Activated CD8-positive, alpha-beta memory T cell treated with anti-CD3 and anti-CD28 coated beads, Interleukin-2, amount 50 U/mL, for 4 hours (primary cell): ENCODE data around the gene UFSP1.
"Not testable (repeated sequence)": the region's sequence is repeated elsewhere in the genome, so short reads cannot be mapped to it uniquely, and the experiment has no call there.

Experiments
- DNase-seq: peaks from one replicate; pipeline ENCODE4 v3.0.0-alpha.2; 2020

Gene UFSP1

DNA sequence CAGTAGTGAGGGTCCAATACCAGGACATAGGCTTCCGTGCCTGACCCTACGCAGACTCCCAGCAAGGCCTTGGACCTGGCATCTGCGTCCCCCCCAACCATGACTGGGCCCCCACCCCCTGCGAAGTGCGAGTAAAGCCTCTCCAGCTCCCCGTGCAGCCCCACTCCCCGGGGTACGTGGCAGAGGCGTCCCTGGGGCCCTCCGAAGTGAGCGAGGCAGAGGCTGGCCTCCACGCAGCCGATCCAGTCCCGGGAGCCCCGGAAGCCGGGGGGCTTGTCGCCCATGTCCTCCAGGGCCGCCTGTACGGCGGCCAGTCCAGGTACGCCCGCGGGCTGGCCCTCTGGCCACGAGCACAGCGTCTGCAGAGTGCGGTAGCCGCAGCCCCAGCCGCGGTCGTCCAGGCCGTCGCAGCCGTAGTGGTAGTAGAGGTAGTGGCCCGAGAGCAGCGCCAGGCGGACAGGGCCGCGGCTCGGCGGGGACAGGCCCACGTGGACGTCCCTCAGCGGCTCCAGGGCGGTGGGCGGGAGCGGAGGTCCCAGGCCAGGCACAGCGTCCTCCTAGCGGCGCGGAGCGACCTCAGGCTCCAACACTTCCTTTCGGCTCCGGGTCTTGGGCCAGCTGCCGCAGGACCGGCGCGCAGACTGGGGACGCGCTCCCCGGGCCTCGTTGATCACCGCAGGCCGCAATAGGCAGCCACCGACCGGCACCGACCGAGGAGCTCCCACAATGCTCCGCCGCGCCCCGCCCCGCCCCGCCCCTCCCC, at the start of gene UFSP1:
Gene UFSP1, minus strand, starts transcription at position 728 of the 763 bp plus-strand sequence. Its CDS starts 444 bp downstream, at position 284.
- DNase-seq: no peak

DNA sequence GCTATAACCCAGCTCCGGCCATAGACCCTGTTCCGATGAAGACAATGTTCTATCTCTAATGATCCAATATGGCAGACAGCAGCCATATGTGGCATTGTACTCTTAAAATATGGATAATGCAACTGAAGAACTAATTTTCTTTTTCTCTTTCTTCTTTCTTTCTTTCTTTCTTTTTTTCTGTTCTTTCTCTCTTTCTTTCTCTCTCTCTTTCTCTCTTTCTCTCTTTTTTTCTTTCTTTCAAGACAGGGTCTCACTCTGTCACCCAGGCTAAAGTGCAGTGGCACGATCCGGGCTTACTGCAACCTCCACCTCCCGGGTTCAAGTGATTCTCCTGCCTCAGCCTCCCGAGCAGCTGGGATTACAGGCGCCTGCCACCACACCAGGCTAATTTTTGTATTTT, 46.7 kb upstream of the UFSP1 start:
- not testable (repeated sequence) for DNase-seq

DNA sequence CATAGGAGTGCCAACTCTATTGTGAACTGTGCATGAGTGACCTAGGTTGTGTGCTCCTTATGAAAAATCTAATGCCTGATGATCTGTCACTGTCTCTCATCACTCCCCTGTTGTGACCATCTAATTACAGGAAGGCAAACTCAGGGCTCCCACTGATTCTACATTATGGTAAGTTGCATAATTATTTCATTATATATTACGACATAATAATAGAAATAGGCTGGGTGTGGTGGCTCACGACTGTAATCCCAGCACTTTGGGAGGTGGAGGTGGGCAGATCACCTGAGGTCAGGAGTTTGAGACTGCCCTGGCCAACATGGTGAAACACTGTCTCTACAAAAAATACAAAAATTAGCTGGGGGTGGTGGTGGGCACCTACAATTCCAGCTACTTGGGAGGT, 45.9 kb upstream of the UFSP1 start:
- not testable (repeated sequence) for DNase-seq

DNA sequence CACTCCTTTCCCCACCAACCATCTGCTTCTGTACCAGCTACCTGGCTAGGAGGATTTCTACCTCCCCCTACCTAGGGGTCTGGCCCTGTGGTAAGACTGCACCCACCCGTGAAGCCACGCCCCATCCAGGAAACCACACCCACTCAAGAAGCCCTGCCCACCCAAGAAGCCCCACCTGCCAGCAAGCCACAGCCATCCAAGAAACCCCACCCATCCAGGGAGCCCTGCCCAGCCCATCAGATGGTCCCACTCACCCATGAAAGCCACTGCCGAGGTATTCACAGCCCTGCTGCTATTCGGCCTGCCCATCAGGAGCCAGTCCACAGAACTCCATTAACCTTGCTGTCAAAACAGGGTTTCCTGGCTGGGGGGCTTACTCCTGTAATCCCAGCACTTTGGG, 44.2 kb upstream of the UFSP1 start:
- DNase-seq: no peak

DNA sequence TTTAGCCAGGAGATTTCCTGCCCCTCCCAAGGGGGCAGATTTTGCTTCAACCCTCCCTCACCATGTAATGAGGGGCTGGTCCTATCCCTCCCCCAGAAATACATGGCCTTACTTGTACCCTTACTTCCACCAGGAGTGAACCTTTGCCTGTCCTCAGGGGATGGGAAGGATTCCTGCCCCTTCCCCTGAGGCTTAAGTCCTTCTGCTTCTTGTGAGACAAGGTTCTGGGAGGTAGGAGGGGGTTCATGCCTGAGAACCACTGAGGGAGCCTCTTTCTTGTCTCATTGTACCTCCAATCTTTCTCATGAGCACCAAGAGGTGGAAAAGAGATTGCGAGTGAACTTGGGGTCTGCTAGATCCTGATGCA, 40.3 kb upstream of the UFSP1 start:
- DNase-seq: no peak

DNA sequence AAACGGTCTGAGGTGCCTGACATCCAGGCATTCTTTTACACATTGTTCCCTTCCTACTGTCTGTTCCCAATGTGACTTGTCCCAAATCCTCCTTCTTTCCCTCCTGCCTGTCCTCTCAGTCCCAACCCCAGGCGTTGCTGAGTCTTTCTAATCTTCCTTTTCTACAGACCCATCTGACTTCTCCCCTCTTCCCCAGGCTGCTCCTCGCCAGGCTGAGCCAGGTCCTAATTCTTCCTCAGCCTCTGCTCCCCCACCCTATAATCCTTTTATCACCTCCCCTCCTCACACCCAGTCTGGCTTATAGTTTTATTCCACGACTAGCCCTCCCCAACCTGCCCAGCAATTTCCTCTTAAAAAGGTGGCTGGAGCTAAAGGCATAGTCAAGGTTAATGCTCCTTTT, 34.1 kb upstream of the UFSP1 start:
- DNase-seq: not testable (repeated sequence)

DNA sequence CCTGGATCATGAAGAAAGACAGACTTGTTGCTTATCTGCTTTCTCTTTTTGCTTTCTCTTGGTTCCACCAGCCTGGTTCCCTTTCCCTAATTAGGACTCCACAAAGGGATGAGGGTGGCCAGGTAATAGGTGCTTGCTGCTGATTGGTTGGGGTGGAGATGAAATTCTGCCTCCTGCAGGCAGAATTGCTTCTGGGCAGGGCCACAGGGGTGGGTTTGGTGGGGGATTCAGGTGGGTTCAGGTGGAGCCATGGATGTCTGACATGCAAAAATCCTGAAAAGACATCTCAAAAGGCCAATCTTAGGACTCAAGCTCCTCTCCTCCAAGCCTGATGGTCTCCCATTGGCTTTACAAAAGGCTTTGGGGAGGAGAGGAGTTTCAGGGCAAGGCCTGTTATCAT, 31.5 kb upstream of the UFSP1 start:
- DNase-seq: no peak

DNA sequence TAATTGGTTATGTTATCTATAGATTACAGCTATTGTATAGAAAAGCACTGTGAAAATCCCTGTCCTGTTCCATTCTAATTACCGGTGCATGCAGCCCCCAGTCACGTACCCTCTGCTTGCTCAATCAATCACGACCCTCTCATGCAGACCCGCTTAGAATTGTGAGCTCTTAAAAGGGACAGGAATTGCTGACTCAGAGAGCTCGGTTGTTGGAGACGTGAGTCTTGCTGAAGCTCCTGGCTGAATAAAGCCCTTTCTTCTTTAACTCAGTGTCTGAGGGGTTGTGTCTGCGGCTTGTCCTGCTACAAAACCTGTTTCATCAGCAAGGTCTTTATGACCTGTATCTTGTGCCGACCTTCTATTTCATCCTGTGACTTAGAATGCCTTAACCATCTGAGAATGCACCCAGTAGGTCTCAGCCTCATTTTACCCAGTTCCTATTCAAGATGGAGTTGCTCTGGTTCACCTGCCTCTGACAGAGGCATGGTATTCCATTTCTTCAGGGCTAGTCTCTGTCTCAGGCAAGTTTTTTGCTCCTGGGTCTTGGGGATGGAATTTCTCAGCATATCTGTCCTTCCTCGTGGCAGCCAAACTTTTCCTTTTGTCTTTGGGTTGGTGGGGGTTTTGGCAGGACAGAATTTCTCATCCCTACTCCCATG, 30.4 kb upstream of the UFSP1 start:
- not testable (repeated sequence) for DNase-seq

DNA sequence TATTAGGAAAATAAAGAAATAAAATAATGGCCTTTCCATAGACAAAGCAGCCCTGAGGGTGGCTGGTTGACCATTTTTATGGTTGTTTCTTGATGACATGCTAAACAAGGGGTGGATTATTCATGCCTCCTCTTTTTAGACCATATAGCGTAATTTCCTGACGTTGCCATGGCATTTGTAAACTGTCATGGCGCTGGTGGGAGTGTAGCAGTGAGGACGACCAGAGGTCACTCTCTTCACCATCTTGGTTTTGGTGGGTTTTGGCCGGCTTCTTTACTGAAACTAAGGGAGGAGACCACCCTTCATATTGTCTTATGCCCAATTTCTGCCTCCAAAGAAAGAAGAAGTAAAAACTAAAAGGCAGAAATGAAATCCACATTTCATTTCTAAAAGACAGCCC, 29.8 kb upstream of the UFSP1 start:
- not testable (repeated sequence) for DNase-seq

DNA sequence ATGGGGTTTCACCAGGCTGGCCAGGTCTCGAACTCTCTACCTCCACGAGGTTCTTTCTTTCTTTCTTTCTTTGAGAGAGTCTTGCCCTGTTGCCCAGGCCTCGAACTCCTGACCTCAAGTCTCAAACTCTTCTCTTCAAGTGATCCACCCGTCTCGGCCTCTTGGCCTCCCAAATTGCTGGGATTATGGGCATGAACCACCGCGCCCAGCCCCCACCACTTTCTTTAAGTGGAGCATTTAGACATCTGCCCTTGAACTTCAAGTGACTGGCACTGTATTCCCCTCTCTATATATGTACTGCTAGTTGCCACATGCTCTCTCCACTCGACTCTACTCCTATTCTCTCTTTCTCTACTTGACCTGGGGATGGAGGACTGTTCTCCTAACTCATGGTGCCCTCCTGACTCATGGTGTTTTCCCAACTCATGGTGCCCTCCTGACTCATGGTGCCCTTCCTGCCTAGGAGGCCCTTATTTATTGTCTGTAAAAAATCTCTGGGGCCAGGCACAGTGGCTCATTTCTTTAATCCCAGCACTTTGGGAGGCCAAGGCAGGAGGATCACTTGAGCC, 25.4 kb upstream of the UFSP1 start:
- no peak for DNase-seq

DNA sequence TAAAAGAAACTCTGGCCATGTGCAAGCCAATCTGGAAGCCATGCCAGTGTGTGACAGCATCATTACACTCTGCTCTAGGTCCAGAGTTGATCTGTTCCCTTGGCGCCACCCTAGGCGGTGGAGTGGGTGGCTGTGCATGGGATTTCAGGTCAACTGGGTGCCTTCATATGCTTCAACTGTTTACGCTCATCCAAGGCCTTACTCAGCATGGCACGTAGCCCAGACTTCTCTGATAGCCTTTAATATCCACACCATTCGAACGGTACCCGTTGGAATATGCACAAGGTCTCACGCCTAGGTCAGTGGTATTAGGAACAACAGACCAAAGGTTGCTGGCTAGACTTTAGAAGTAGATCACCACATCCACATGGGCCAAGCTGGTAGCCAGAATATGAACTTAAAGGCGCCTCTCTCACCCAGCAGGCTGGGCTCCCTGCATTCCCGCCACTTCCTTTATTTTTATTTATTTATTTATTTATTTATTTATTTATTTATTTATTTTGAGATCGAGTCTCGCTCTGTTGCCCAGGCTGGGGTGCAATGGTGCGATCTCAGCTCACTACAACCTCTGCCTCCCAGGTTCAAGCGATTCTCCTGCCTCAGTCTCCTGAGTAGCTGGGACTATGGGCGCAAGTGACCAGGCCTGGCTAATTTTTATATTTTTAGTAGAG, 24.8 kb upstream of the UFSP1 start:
- DNase-seq: no peak

DNA sequence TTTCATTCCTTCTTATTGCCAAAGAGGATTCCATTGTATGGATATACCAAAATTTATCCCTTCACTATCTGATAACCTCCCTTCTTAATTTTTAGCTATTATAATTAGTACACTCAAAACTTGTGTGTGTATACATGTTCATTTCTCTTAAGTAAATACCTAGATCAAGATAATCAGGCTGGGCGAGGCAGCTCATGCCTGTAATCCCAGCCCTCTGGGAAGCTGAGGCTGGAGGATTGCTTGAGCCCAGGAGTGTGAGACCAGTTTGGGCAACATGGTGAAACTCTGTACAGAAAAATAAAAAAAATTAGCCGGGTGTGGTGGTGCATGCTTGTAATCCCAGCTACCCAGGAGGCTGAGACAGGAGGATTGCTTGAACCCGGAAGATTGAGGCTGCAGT, 22.0 kb upstream of the UFSP1 start:
- DNase-seq: no peak

DNA sequence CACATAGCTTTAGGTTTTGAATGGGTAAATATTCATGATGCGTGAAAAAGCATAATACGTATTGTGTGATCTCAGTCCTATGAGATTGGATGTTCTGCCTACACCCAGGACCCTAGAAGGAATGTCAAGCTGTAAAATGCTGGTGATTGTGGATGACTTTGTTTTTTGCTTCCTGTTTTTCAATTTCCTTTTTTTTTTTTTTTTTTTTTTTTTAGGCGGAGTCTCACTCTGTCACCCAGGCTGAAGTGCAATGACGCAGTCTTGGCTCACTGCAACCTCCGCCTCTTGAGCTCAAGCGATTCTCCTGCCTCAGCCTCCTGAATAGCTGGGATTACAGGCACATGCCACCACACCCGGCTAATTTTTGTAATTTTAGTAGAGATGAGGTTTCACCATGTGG, 20.9 kb upstream of the UFSP1 start:
- not testable (repeated sequence) for DNase-seq

DNA sequence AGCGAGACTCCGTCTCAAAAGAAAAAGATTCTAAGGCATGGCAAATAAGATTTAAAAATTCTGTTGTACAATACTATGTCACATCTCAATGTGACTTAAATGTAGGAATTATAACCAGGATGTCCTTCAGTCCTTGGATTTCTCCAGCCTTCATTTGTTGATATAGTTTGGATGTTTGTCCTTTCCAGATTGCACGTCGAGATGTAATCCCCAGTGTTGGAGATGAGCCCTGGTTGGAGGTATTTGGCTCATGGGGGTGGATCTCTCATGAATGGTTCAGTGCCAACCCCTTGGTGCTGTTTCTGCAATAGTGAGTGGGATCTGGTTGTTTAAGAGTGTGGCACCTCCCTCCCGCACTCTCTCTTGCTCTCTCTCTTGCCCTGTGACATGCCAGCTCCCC, 19.0 kb upstream of the UFSP1 start:
- no peak for DNase-seq

DNA sequence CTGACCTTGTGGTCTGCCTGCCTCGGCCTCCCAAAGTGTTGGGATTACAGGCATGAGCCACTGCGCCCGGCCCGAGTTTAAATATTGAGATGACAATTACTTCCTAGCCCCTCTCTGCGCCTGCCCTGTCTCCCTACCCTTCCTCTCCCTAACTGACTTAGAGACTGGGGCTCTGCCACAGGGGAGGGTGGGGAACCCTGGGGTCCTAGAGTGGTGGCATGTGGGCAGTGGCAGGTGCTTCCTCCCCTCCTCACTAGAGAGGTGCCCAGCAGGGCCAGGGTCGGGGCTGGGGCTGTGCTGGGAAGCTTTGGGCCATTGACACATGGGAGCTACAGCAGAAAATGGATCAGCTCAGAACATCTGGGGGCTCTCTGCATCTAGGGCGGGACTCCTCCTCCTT, 13.1 kb upstream of the UFSP1 start:
- no peak for DNase-seq

DNA sequence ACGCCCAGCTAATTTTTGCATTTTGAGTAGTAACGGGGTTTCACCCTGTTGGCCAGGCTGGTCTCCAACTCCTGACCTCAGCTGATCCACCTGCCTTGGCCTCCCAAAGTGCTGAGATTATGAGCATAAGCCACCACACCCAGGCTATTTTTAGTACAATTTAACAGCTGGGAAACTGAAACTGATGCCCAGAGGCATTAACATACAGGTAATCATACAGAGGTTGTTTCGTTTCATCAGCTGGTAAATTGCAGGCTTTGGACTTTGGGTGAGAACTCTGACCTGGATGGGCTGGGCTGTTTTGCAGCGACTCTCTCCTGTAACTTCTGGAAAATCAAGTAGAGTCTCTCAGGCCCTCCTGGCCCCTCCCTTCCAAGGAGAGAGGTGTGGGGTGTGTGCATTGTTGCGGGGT, 12.4 kb upstream of the UFSP1 start:
- DNase-seq: no peak

DNA sequence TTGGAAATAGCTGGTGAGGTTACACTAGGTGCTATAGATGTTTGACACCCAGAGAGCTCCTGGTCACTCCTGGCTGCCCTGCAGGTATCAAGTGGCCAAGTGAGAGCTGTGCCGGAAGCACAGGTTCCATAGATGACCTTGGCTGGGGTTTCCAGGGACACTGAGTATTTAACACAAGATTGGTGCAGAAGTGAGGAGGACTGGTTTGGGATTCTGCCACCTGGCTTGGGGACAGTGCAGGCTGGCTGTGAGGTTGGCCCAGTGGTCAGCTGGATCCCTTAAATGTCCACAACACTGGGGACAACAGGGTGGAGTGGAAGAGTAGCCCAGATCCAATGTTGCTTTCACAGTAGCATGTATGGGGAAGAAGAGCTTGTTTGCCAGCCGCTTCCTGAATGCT, 11.5 kb upstream of the UFSP1 start:
- no peak for DNase-seq

DNA sequence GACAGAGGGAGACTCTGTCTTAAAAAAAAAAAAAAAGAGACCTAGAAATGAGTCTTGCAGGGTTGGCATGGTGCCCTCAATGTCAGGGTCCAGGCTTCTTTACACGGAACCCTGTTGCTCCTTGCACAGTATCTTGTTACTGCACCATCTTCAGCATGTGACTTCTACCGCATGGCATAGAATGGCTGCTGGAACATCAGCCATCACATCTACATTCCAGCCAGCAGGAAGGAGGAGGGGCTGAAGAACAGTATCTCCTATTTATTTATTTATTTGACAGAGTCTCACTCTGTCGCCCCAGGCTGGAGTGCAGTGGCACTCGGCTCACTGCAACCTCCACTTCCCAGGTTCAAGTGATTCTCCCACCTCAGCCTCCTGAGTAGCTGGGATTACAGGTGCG, 9.9 kb upstream of the UFSP1 start:
- no peak for DNase-seq

DNA sequence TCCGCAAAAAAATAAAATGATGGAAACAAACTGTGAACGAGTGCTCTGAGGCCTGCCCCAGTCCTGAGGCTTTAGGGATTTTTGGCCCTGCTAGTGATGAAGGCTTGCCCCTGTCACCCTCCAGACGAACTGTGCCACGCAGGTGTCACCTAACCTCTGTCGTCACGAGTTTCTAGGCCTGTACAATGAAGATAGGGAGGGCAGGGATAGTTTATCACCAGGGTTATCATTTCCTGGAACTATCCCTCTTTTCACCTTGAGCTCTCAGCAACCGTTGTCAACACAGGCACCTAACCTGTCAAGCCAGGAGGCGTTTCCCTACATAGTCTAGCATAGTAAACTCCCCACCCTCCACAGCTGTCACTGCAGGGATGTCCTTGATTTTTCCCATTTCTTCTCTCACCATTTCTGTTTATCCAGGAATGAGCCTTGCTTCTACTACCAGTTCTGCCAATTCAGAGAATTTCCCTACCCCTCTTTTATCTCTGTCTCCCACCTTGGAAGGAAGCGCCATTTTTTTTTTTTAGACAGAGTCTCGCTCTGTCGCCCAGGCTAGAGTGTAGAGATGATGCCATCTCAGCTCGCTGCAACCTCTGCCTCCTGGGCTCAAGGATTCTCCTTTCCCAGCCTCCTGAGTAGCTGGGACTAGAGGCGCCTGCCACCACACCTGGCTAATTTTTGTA, 8.4 kb upstream of the UFSP1 start:
- DNase-seq: no peak

DNA sequence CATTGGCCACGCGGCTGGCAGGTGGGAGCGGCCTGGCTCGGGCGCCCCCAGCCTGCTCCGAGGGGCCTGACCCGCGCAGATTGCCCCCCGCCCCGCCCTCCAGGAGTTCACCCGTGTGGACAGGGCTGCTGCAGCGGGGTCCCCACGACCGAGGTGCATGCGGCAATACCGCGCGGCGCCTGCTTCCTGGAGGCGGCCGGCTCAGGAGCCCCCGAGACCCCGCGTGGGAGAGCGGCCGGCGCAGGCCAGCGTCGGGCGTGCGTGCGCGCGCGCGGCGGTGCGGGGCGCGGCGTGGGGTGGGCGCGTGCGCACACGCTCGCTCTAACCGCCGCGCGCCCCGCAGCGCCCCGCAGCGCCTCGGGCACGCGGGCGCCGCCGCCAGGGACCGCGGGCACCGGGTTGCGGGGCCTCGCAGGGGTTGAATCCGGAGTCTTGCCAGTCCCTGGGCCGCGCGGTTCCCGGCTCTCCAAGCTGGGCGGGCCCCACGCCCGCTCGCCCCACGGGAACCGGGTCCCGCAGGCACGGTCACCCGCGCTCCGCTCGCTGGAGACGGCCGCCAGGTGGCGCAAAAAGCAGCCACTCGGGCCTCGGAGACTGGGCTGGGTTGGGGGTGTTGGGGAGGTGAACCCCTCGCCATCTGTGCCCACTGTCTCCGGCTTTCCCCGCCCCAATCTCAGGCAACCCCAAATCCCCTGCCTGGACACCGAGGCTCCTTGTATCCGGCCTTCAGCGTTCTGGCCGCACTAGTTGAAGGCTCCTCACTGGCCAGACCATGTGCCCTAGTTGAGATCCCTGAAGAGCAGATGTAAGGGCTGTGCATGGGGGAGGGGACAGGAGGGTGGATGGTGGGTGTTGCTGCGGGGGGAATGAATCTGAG, 7.5 kb upstream of the UFSP1 start:
- peak; percentile 32 for DNase-seq

DNA sequence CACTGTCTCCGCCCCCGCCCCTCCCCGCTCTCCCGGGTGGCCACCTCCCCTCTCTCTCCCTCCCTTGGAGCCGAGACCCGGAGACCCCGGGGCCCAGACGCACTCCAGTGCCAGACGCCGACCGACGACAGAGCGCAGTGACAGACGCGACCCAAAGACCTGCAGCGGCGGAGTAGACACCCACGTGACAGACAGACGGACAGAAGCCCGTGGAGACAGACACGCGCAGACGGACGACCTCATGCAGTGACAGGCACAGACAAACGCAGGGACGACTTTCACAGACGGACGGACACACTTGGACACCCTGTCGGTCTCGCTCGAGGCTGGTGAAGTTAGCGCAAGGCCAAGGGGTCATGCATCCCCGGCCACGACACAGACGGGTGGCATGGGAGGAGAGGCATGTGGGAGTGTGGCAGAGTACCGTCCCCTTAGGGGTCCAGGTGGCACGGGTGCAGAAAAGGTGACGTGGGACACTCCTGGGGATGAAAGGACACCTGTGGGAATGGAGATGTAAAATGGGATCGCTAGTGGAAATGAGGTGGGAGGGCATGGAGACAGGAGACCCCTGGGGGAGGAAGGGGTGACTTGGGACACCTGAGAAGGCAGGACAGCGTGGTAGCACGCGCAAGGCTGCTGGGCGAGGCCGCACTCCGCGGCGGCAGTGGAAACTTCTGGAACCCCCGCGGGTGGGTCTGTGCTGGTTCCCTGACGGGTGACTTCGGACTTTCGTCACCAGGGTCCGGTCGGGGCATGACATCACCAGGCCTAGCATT, 6.6 kb upstream of the UFSP1 start:
- peak; percentile 41 for DNase-seq

DNA sequence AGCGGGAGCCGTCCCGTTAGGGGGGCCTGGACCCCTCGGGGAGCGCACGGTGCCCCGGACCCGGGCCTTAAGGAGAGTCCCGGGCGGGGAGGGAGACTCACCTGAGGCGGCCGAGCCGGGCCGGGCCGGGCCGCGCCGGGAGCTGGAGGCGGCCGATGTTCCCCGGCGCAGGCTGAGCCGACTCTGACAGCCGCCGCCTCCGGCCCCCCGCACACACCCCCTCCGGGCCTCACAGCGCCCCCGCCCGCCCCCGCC, 6.1 kb upstream of the UFSP1 start, which contains the start of gene ACHE:
Gene ACHE, minus strand, starts transcription at position 188 of the 255 bp plus-strand sequence. CDS start 1,656 bp downstream, outside the sequence.
- no peak for DNase-seq
